Neural cell (in vitro differentiated cells): ENCODE measurements around the gene SLC6A3. TPM values are rescaled to one million over a fixed set of nuclear protein-coding genes. Genes with fewer than 3 reads are reported as not detected.
A peak's percentile ranks its signal among the peaks of the same experiment; 100 is the strongest.

ENCODE experiments used
- H2AFZ ChIP-seq: fragments of 200-600, 300-800 bp; sonication (generic), shearing (Covaris generic); 2 replicates; pipeline ENCODE4 v1.6.0; 2014; ENCODE audit warnings: low read depth, mild to moderate bottlenecking, antibody characterized with exemption, low read length, moderate library complexity
- H3F3A ChIP-seq: fragments of 200-600 bp; shearing (Covaris generic); 2 replicates; pipeline ENCODE4 v1.6.1; 2016; ENCODE audit warnings: mild to moderate bottlenecking, moderate library complexity, mixed read lengths, antibody characterized with exemption, low read length; ENCODE audit not compliant: insufficient read depth, poor library complexity, severe bottlenecking
- H3K27ac ChIP-seq: fragments of 200-600, 300-800 bp; sonication (generic), shearing (Covaris generic); 2 replicates; pipeline ENCODE4 v1.5.1; 2014; ENCODE audit warnings: mild to moderate bottlenecking, low read length, moderate library complexity
- H3K27me3 ChIP-seq: fragments of 300-800, 200-600 bp; sonication (generic), shearing (Covaris generic); 2 replicates; pipeline ENCODE4 v1.6.0; 2014; ENCODE audit warnings: mild to moderate bottlenecking, low read depth, low read length, moderate library complexity; ENCODE audit not compliant: insufficient read depth
- H3K36me3 ChIP-seq: fragments of 300-800, 200-600 bp; sonication (generic), shearing (Covaris generic); 2 replicates; pipeline ENCODE4 v1.5.1; 2014; ENCODE audit warnings: mild to moderate bottlenecking, antibody characterized with exemption, low read length, moderate library complexity; ENCODE audit not compliant: insufficient read depth
- H3K4me2 ChIP-seq: fragments of 300-800, 200-600 bp; sonication (generic), shearing (Covaris generic); 2 replicates; pipeline ENCODE4 v1.6.0; 2014; ENCODE audit warnings: mild to moderate bottlenecking, low read length
- H3K4me3 ChIP-seq: fragments of 300-800, 200-600 bp; sonication (generic), shearing (Covaris generic); 2 replicates; pipeline ENCODE4 v1.5.1; 2014; ENCODE audit warnings: mild to moderate bottlenecking, low read length, moderate library complexity
- H3K79me2 ChIP-seq: fragments of 200-600 bp; shearing (Covaris generic); replicated peaks from 2 replicates; pipeline ENCODE4 v1.6.0; 2014; ENCODE audit warnings: mild to moderate bottlenecking, low read length, moderate library complexity; ENCODE audit not compliant: insufficient read depth
- H3K9ac ChIP-seq: fragments of 300-800, 200-600 bp; sonication (generic), shearing (Covaris generic); 2 replicates; pipeline ENCODE4 v1.6.1; 2016; ENCODE audit warnings: mild to moderate bottlenecking, low read length, mixed read lengths
- H3K9me2 ChIP-seq: fragments of 200-600 bp; shearing (Covaris generic); 2 replicates; pipeline ENCODE4 v1.6.1; 2016; ENCODE audit warnings: mild to moderate bottlenecking, low read length, mixed read lengths; ENCODE audit not compliant: insufficient read depth
- H3K9me3 ChIP-seq: fragments of 200-600, 300-800 bp; sonication (generic), shearing (Covaris generic); 2 replicates; pipeline ENCODE4 v1.6.1; 2016; ENCODE audit warnings: mild to moderate bottlenecking, mixed run types, low read length, moderate library complexity, mixed read lengths
- H4K20me1 ChIP-seq: fragments of 200-600 bp; shearing (Covaris generic); 2 replicates; pipeline ENCODE4 v1.6.1; 2016; ENCODE audit warnings: mild to moderate bottlenecking, mixed run types; ENCODE audit not compliant: insufficient read depth
- CTCF ChIP-seq: fragments of 450-650 bp; IDR thresholded peaks from 2 replicates; pipeline ENCODE4 v1.5.1; 2014; ENCODE audit warnings: antibody characterized with exemption, mild to moderate bottlenecking, moderate library complexity; ENCODE audit not compliant: poor library complexity, severe bottlenecking
- EP300 ChIP-seq: fragments of 450-650 bp; conservative IDR thresholded peaks from 2 replicates; pipeline ENCODE4 v1.6.1; 2014; ENCODE audit warnings: antibody characterized with exemption, mild to moderate bottlenecking, moderate library complexity; ENCODE audit not compliant: poor library complexity, severe bottlenecking
- EZH2 ChIP-seq: fragments of 200-600, 300-800 bp; shearing (Covaris generic), sonication (generic); IDR thresholded peaks from 2 replicates; pipeline ENCODE4 v1.6.1; 2014; ENCODE audit warnings: antibody characterized with exemption, low read length, borderline replicate concordance, mild to moderate bottlenecking; ENCODE audit not compliant: insufficient read depth, poor library complexity, severe bottlenecking
- MXI1 ChIP-seq: fragments of 450-650 bp; conservative IDR thresholded peaks from 2 replicates; pipeline ENCODE4 v1.6.1; 2014; ENCODE audit warnings: antibody characterized with exemption, mild to moderate bottlenecking; ENCODE audit not compliant: poor library complexity, severe bottlenecking
- POLR2AphosphoS5 ChIP-seq: IDR thresholded peaks from 2 replicates; pipeline ENCODE4 v1.6.1; 2012
- RAD21 ChIP-seq: fragments of 450-650 bp; conservative IDR thresholded peaks from 2 replicates; pipeline ENCODE4 v1.6.1; 2014; ENCODE audit warnings: antibody characterized with exemption, mild to moderate bottlenecking, moderate library complexity
- REST ChIP-seq: IDR thresholded peaks from 2 replicates; pipeline ENCODE4 v1.6.1; 2012; ENCODE audit warnings: borderline replicate concordance
- SMC3 ChIP-seq: fragments of 450-650 bp; conservative IDR thresholded peaks from 2 replicates; pipeline ENCODE4 v1.6.1; 2014; ENCODE audit warnings: antibody characterized with exemption, mild to moderate bottlenecking, moderate library complexity; ENCODE audit not compliant: poor library complexity
- TAF1 ChIP-seq: IDR thresholded peaks from 2 replicates; pipeline ENCODE4 v1.6.1; 2012; ENCODE audit warnings: low read depth
- polyA plus RNA-seq: library from polyadenylated mRNA; depleted of rRNA; stranded (reverse); fragments of >200 nt; gene quantifications from 2 replicates; pipeline ENCODE4 v1.2.3, GENCODE V29; 2014

SLC6A3 gene
- polyA plus RNA-seq, 1 donor from 2014 or later, result 0.77 TPM

- peak overlapping the region; percentile 26 for H3K4me3 ChIP-seq
- H3K79me2 ChIP-seq, result no peaks in the 10 kb centered on the region
- no peaks in the 10 kb centered on the region for H3K9me2 ChIP-seq
- H2AFZ ChIP-seq, result no peak overlapping the region
- H3K9me3 ChIP-seq, result peaks cover 5% of the 10 kb centered on the region
- no peaks in the 10 kb centered on the region for H3K36me3 ChIP-seq
- peak overlapping the region; percentile 52 for H3K27ac ChIP-seq
- H3K27me3 ChIP-seq, result no peaks in the 10 kb centered on the region
- H3K9ac ChIP-seq, result peak overlapping the region; percentile 24
- H4K20me1 ChIP-seq, result no peaks in the 10 kb centered on the region
- no peaks in the 10 kb centered on the region for H3F3A ChIP-seq
- H3K4me2 ChIP-seq, result no peak overlapping the region
- no peak for TF ChIP-seq MXI1
- TF ChIP-seq SMC3, result peak; percentile 23
- TF ChIP-seq RAD21, result no peak
- TF ChIP-seq CTCF, result no peak
- TF ChIP-seq EP300, result peak; percentile 72
- TF ChIP-seq TAF1, result no peak
- TF ChIP-seq POLR2AphosphoS5, result peak; percentile 74
- no peak for TF ChIP-seq REST
- no peak for TF ChIP-seq EZH2
Observed at GRCh38 chr5:1394881-1395860, 50.1 kb downstream of the SLC6A3 start.

GRCh38 chr5:1393571-1394501, 51.4 kb downstream of the SLC6A3 start:
- TF ChIP-seq SMC3, result no peak
- no peak for TF ChIP-seq EP300
- no peak for TF ChIP-seq TAF1
- TF ChIP-seq MXI1, result no peak
- TF ChIP-seq RAD21, result no peak
- TF ChIP-seq REST, result no peak
- no peak for TF ChIP-seq CTCF
- TF ChIP-seq EZH2, result no peak
- TF ChIP-seq POLR2AphosphoS5, result no peak
- H3F3A ChIP-seq, result no peaks in the 10 kb centered on the region
- H3K9me2 ChIP-seq, result no peaks in the 10 kb centered on the region
- no peaks in the 10 kb centered on the region for H3K79me2 ChIP-seq
- no peak overlapping the region for H2AFZ ChIP-seq
- H3K9me3 ChIP-seq, result no peaks in the 10 kb centered on the region
- H3K9ac ChIP-seq, result no peak overlapping the region
- H3K4me3 ChIP-seq, result no peak overlapping the region
- H4K20me1 ChIP-seq, result no peaks in the 10 kb centered on the region
- no peak overlapping the region for H3K4me2 ChIP-seq
- no peaks in the 10 kb centered on the region for H3K36me3 ChIP-seq
- H3K27me3 ChIP-seq, result peaks cover 6% of the 10 kb centered on the region
- peak overlapping the region; percentile 52 for H3K27ac ChIP-seq
